SK-N-SH treated with all-trans-retinoic acid at 6 μM for 48 hours (cell line): ENCODE results near the gene GPR173.

Experiments used
- ATAC-seq: fragments of 200-7000 bp; cut with Tn5 transposase; 3 replicates; pipeline ENCODE4 v1.9.1; 2020; ENCODE audit warnings: mild to moderate bottlenecking, moderate library complexity
- ARNTL ChIP-seq: fragments of 450-650 bp; formaldehyde crosslinking; IDR thresholded peaks from 2 replicates; pipeline ENCODE4 v1.5.0; 2020; ENCODE audit warnings: low read depth, mild to moderate bottlenecking, moderate library complexity, borderline replicate concordance
- BACH2 ChIP-seq: fragments of 250-450 bp; sonication (Bioruptor Pico); IDR thresholded peaks from 2 replicates; pipeline ENCODE4 v1.9.0; 2021; ENCODE audit warnings: mild to moderate bottlenecking, borderline replicate concordance
- OSR1 ChIP-seq: fragments of 250-450 bp; sonication (Bioruptor Pico); IDR thresholded peaks from 2 replicates; pipeline ENCODE4 v1.8.0; 2022; ENCODE audit warnings: moderate library complexity, mild to moderate bottlenecking, inconsistent platforms
- PPARA ChIP-seq: fragments of 250-450 bp; sonication (Bioruptor Pico); IDR thresholded peaks from 2 replicates; pipeline ENCODE4 v1.5.0; 2020; ENCODE audit warnings: mild to moderate bottlenecking, borderline replicate concordance
- RARB ChIP-seq: fragments of 250-450 bp; sonication (Bioruptor Pico); IDR thresholded peaks from 2 replicates; pipeline ENCODE4 v1.8.0; 2021; ENCODE audit warnings: mild to moderate bottlenecking, moderate library complexity
- SNAI2 ChIP-seq: fragments of 250-450 bp; sonication (Bioruptor Pico); IDR thresholded peaks from 2 replicates; pipeline ENCODE4 v1.5.0; 2020; ENCODE audit warnings: mild to moderate bottlenecking, moderate library complexity
- TOX ChIP-seq: fragments of 250-450 bp; sonication (Bioruptor Pico); IDR thresholded peaks from 2 replicates; pipeline ENCODE4 v1.8.0; 2021; ENCODE audit warnings: mild to moderate bottlenecking, moderate library complexity, borderline replicate concordance
- ZC3H10 ChIP-seq: fragments of 250-450 bp; sonication (Bioruptor Pico); IDR thresholded peaks from 2 replicates; pipeline ENCODE4 v1.5.1; 2021; ENCODE audit warnings: mild to moderate bottlenecking, moderate library complexity
- ZFP3 ChIP-seq: fragments of 250-450 bp; sonication (Bioruptor Pico); IDR thresholded peaks from 2 replicates; pipeline ENCODE4 v1.5.0; 2020; ENCODE audit warnings: mild to moderate bottlenecking, moderate library complexity
- ZFP30 ChIP-seq: fragments of 450-650 bp; formaldehyde crosslinking; IDR thresholded peaks from 2 replicates; pipeline ENCODE4 v1.5.0; 2022; ENCODE audit warnings: mild to moderate bottlenecking, moderate library complexity
- ZNF565 ChIP-seq: fragments of 450-650 bp; formaldehyde crosslinking; conservative IDR thresholded peaks from 2 replicates; pipeline ENCODE4 v1.5.0; 2020; ENCODE audit warnings: low read depth, mild to moderate bottlenecking, moderate library complexity
- ZNF70 ChIP-seq: fragments of 450-650 bp; formaldehyde crosslinking; IDR thresholded peaks from 2 replicates; pipeline ENCODE4 v1.5.0; 2020; ENCODE audit warnings: mild to moderate bottlenecking, moderate library complexity
- ZNF8 ChIP-seq: fragments of 450-650 bp; formaldehyde crosslinking; IDR thresholded peaks from 2 replicates; pipeline ENCODE4 v1.5.0; 2020; ENCODE audit warnings: mild to moderate bottlenecking, moderate library complexity
- TF ChIP-seq, protein P1 (sequence below): fragments of 250-450 bp; sonication (Bioruptor Pico); IDR thresholded peaks from 2 replicates; pipeline ENCODE4 v1.8.0; 2021; ENCODE audit warnings: low read depth, mild to moderate bottlenecking, moderate library complexity, borderline replicate concordance
- TF ChIP-seq, protein P2 (sequence below): fragments of 250-450 bp; sonication (Bioruptor Pico); IDR thresholded peaks from 2 replicates; pipeline ENCODE4 v1.5.1; 2021; ENCODE audit warnings: mild to moderate bottlenecking, moderate library complexity
- TF ChIP-seq, protein P3 (sequence below): fragments of 250-450 bp; sonication (Bioruptor Pico); IDR thresholded peaks from 2 replicates; pipeline ENCODE4 v1.5.0; 2020; ENCODE audit warnings: mild to moderate bottlenecking, moderate library complexity
- TF ChIP-seq, protein P4 (sequence below): fragments of 250-450 bp; sonication (Bioruptor Pico); IDR thresholded peaks from 2 replicates; pipeline ENCODE4 v1.5.1; 2020; ENCODE audit warnings: low read depth, mild to moderate bottlenecking, moderate library complexity

GPR173 gene

DNA sequence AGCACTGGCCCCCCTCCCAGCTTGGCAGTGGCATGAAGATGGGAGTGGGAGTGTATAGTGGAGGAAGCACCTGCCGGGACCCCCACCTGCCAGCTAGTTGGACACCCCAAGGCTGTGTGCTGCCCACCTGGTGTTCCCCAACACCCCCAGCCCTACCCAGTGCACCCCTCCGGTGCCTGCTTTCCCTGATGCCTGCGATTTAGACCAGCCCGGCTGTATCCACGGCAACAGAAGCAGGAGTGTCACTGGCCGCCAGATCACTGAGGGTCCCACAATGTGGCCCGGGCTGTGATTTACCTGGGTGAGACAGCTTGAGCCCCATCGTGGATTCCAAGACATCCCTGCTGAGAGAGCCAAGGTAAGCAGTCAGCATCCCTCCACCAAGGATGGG, 533 bp downstream of the GPR173 start:
- no peak for TF ChIP-seq SNAI2 (CRISPR knock-in tag)
- TF ChIP-seq OSR1: no peak
- no peak for TF ChIP-seq ARNTL
- TF ChIP-seq, protein P1, sequence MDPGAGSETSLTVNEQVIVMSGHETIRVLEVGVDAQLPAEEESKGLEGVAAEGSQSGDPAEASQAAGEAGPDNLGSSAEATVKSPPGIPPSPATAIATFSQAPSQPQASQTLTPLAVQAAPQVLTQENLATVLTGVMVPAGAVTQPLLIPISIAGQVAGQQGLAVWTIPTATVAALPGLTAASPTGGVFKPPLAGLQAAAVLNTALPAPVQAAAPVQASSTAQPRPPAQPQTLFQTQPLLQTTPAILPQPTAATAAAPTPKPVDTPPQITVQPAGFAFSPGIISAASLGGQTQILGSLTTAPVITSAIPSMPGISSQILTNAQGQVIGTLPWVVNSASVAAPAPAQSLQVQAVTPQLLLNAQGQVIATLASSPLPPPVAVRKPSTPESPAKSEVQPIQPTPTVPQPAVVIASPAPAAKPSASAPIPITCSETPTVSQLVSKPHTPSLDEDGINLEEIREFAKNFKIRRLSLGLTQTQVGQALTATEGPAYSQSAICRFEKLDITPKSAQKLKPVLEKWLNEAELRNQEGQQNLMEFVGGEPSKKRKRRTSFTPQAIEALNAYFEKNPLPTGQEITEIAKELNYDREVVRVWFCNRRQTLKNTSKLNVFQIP: no peak
- TF ChIP-seq RARB (CRISPR knock-in tag): no peak
- TF ChIP-seq, protein P2, sequence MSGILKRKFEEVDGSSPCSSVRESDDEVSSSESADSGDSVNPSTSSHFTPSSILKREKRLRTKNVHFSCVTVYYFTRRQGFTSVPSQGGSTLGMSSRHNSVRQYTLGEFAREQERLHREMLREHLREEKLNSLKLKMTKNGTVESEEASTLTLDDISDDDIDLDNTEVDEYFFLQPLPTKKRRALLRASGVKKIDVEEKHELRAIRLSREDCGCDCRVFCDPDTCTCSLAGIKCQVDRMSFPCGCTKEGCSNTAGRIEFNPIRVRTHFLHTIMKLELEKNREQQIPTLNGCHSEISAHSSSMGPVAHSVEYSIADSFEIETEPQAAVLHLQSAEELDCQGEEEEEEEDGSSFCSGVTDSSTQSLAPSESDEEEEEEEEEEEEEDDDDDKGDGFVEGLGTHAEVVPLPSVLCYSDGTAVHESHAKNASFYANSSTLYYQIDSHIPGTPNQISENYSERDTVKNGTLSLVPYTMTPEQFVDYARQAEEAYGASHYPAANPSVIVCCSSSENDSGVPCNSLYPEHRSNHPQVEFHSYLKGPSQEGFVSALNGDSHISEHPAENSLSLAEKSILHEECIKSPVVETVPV (CRISPR knock-in tag): no peak
- TF ChIP-seq, all 23 proteins: peak for 0
- ATAC-seq: peak; percentile 23

DNA sequence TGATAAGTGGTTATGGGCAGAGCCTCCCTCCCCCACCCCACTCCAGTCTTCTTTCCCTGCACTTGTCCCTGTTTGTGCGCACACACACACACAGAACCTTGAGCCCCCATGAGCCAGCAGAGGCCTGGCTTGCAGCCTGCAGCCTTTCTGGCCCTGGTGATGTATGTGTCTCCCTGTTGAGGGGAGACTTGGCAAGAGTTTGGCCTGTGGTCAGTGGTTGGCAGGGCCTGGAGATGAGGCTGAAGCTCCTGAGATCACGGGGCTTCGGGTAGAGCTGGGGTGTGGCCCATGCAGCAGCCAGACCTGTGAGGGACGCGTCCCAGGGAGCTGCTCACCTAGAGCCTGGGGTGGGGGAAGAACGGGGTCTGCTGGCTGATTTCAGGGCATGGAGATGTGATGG, 2.3 kb downstream of the GPR173 start:
- ATAC-seq: no peak
- TF ChIP-seq ZNF70 (CRISPR knock-in tag): no peak
- TF ChIP-seq, protein P3, sequence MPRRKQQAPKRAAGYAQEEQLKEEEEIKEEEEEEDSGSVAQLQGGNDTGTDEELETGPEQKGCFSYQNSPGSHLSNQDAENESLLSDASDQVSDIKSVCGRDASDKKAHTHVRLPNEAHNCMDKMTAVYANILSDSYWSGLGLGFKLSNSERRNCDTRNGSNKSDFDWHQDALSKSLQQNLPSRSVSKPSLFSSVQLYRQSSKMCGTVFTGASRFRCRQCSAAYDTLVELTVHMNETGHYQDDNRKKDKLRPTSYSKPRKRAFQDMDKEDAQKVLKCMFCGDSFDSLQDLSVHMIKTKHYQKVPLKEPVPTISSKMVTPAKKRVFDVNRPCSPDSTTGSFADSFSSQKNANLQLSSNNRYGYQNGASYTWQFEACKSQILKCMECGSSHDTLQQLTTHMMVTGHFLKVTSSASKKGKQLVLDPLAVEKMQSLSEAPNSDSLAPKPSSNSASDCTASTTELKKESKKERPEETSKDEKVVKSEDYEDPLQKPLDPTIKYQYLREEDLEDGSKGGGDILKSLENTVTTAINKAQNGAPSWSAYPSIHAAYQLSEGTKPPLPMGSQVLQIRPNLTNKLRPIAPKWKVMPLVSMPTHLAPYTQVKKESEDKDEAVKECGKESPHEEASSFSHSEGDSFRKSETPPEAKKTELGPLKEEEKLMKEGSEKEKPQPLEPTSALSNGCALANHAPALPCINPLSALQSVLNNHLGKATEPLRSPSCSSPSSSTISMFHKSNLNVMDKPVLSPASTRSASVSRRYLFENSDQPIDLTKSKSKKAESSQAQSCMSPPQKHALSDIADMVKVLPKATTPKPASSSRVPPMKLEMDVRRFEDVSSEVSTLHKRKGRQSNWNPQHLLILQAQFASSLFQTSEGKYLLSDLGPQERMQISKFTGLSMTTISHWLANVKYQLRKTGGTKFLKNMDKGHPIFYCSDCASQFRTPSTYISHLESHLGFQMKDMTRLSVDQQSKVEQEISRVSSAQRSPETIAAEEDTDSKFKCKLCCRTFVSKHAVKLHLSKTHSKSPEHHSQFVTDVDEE: no peak
- no peak for TF ChIP-seq ZNF565
- no peak for TF ChIP-seq ZFP30 (CRISPR knock-in tag)
- TF ChIP-seq SNAI2 (CRISPR knock-in tag): no peak

DNA sequence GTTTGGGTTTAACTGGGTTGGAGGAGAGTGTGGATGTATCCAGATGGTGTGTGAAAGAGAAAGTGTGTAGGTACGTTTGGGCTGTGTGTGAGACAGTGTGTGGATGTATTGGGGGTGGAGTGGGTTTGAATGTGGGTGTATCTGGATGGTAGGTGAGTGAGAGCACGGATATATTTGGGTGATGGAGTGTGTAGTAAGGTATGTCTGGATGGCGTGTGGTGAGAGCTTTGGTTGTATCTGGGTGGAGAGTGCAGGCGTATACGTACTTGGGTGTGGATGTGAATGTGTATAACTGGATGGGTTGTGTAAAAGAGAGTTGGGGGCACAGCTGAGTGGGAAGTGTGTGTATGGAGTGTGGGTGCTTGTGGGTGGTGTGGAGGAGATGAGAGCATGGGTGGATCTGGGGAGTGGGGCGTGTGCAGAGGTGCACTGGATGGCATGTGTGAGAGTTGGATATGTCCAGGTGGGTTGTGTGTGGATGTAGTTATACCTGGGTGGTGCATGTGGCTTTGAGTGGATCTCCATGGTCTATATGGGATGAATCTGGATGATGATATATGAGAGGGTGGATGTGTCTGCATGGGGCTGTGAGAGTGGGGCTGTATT, 6.8 kb downstream of the GPR173 start:
- TF ChIP-seq, protein P4, sequence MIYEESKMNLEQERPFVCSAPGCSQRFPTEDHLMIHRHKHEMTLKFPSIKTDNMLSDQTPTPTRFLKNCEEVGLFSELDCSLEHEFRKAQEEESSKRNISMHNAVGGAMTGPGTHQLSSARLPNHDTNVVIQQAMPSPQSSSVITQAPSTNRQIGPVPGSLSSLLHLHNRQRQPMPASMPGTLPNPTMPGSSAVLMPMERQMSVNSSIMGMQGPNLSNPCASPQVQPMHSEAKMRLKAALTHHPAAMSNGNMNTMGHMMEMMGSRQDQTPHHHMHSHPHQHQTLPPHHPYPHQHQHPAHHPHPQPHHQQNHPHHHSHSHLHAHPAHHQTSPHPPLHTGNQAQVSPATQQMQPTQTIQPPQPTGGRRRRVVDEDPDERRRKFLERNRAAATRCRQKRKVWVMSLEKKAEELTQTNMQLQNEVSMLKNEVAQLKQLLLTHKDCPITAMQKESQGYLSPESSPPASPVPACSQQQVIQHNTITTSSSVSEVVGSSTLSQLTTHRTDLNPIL (CRISPR knock-in tag): no peak
- TF ChIP-seq, protein P3: no peak
- TF ChIP-seq TOX: no peak
- no peak for TF ChIP-seq BACH2 (CRISPR knock-in tag)
- TF ChIP-seq PPARA: no peak
- TF ChIP-seq OSR1: no peak
- no peak for TF ChIP-seq ZNF8 (CRISPR knock-in tag)
- TF ChIP-seq ZC3H10 (CRISPR knock-in tag): no peak
- no peak for TF ChIP-seq ARNTL
- no peak for TF ChIP-seq SNAI2 (CRISPR knock-in tag)
- TF ChIP-seq ZFP3: no peak
- TF ChIP-seq ZNF70 (CRISPR knock-in tag): no peak
- TF ChIP-seq, protein P1: no peak
- no peak for ATAC-seq
